SK-N-SH (cell line): ENCODE measurements around the gene KIZ. TPM values are rescaled to one million over a fixed set of nuclear protein-coding genes. Genes with fewer than 3 reads are reported as not detected.
A peak's percentile ranks its signal among the peaks of the same experiment; 100 is the strongest.

Source experiments
- CTCF ChIA-PET: fragments of 300-600, 350-600 bp; formaldehyde crosslinking; extraction: SDS; loops from one replicate; lab custom pipeline; 2021; lab: Yijun Ruan, JAX
- POLR2A ChIA-PET: fragments of 350-600 bp; sonication (Branson Sonifier 250); formaldehyde crosslinking; extraction: SDS; loops from one replicate; lab custom pipeline; 2020; ENCODE audit warnings: antibody characterized with exemption, inconsistent platforms; lab: Yijun Ruan, JAX
- DNase-seq: peaks from one replicate; pipeline ENCODE4 v3.0.0; 2012
- H2AFZ ChIP-seq: fragments of 200-600 bp; sonication (generic); 2 replicates; pipeline ENCODE4 v1.8.1; 2016; ENCODE audit warnings: antibody characterized with exemption, mild to moderate bottlenecking, low read depth
- H3F3A ChIP-seq: fragments of 200-600 bp; sonication (generic); replicated peaks from 2 replicates; pipeline ENCODE3; 2016; ENCODE audit warnings: antibody characterized with exemption, mild to moderate bottlenecking; ENCODE audit not compliant: insufficient read depth
- H3K27ac ChIP-seq, 2 experiments: fragments of 200-500 bp in 1 of 2; fragments of 200-600 bp in 1 of 2; sonication (Bioruptor generic) in 1 of 2; sonication (generic), shearing (Covaris generic) in 1 of 2; 2 replicates each; pipeline versions ENCODE4 v1.5.1 to v1.6.1; 2014 to 2016; ENCODE audit warnings: low read depth in 2 of 2, inconsistent platforms in 1 of 2, low read length in 1 of 2, mild to moderate bottlenecking in 1 of 2, mixed read lengths in 1 of 2
- H3K27me3 ChIP-seq: fragments of 200-600 bp; sonication (generic), shearing (Covaris generic); 2 replicates; pipeline ENCODE4 v1.6.1; 2016; ENCODE audit warnings: mixed run types; ENCODE audit not compliant: insufficient read depth
- H3K36me3 ChIP-seq, 2 experiments: fragments of 200-500 bp in 1 of 2; fragments of 200-600 bp in 1 of 2; sonication (Bioruptor generic) in 1 of 2; sonication (generic) in 1 of 2; replicated peaks in 1 of 2; 2 replicates each; pipeline versions ENCODE3 to v1.5.1; 2014 to 2016; ENCODE audit warnings: low read length in 1 of 2, mild to moderate bottlenecking in 1 of 2; ENCODE audit not compliant: insufficient read depth in 2 of 2, control insufficient read depth in 1 of 2
- H3K4me1 ChIP-seq, 2 experiments: fragments of 200-500 bp in 1 of 2; fragments of 200-600 bp in 1 of 2; sonication (Bioruptor generic) in 1 of 2; sonication (generic), shearing (Covaris generic) in 1 of 2; 2 replicates each; pipeline versions ENCODE4 v1.5.1 to v1.6.1; 2014 to 2016; ENCODE audit warnings: low read depth in 1 of 2, low read length in 1 of 2, mixed run types in 1 of 2; ENCODE audit not compliant: insufficient read depth in 2 of 2, control insufficient read depth in 1 of 2
- H3K4me2 ChIP-seq: fragments of 200-600 bp; sonication (generic), shearing (Covaris generic); 2 replicates; pipeline ENCODE4 v1.6.1; 2017; ENCODE audit warnings: mixed run types
- H3K4me3 ChIP-seq, 2 experiments: fragments of 200-500 bp in 1 of 2; fragments of 200-600 bp in 1 of 2; sonication (Bioruptor generic) in 1 of 2; sonication (generic), shearing (Covaris generic) in 1 of 2; 2 replicates each; pipeline versions ENCODE4 v1.5.1 to v1.8.1; 2014 to 2016; ENCODE audit warnings: low read depth in 2 of 2, inconsistent platforms in 1 of 2, low read length in 1 of 2, mild to moderate bottlenecking in 1 of 2, mixed read lengths in 1 of 2, moderate library complexity in 1 of 2
- H3K79me2 ChIP-seq: fragments of 200-600 bp; sonication (generic); 2 replicates; pipeline ENCODE4 v1.8.1; 2017; ENCODE audit warnings: mild to moderate bottlenecking; ENCODE audit not compliant: insufficient read depth
- H3K9ac ChIP-seq: fragments of 200-600 bp; sonication (generic); 2 replicates; pipeline ENCODE4 v1.6.1; 2017; ENCODE audit warnings: mixed run types
- H3K9me2 ChIP-seq: fragments of 200-600 bp; sonication (generic); 2 replicates; pipeline ENCODE4 v1.6.1; 2017; ENCODE audit warnings: mixed run types
- H3K9me3 ChIP-seq: fragments of 200-600 bp; sonication (generic); 2 replicates; pipeline ENCODE4 v1.6.1; 2017; ENCODE audit warnings: mixed run types, mild to moderate bottlenecking, moderate library complexity
- H4K20me1 ChIP-seq: fragments of 200-600 bp; sonication (generic); 2 replicates; pipeline ENCODE4 v1.6.1; 2017; ENCODE audit warnings: mild to moderate bottlenecking, mixed run types; ENCODE audit not compliant: insufficient read depth
- ELF1 ChIP-seq: IDR thresholded peaks from 2 replicates; pipeline ENCODE4 v1.4.0; 2012
- EP300 ChIP-seq, 2 experiments: IDR thresholded peaks; 2 replicates each; pipeline versions ENCODE4 v1.4.0 to v1.6.1; 2012; ENCODE audit warnings: borderline replicate concordance in 1 of 2, low read depth in 1 of 2, low read length in 1 of 2
- EZH2phosphoT487 ChIP-seq: fragments of 200-600 bp; sonication (generic); IDR thresholded peaks from 2 replicates; pipeline ENCODE4 v1.6.1; 2017; ENCODE audit warnings: low read depth, mixed run types, mild to moderate bottlenecking, antibody characterized with exemption, moderate library complexity, borderline replicate concordance
- FOSL2 ChIP-seq: IDR thresholded peaks from 2 replicates; pipeline ENCODE4 v1.4.0; 2012; ENCODE audit warnings: low read depth, mild to moderate bottlenecking, moderate library complexity, borderline replicate concordance
- GATA2 ChIP-seq: sonication (generic); formaldehyde crosslinking; IDR thresholded peaks from 2 replicates; pipeline ENCODE4 v1.5.0; 2020; ENCODE audit warnings: mild to moderate bottlenecking, missing genetic modification reagents
- MAX ChIP-seq: IDR thresholded peaks from 2 replicates; pipeline ENCODE4 v1.4.0; 2012; ENCODE audit warnings: low read depth
- MEF2A ChIP-seq: IDR thresholded peaks from 2 replicates; pipeline ENCODE4 v1.4.0; 2012; ENCODE audit warnings: low read depth, borderline replicate concordance
- MXI1 ChIP-seq: IDR thresholded peaks from 2 replicates; pipeline ENCODE4 v1.6.1; 2012; ENCODE audit warnings: mild to moderate bottlenecking, low read depth, low read length, improper control_type of control experiment
- RAD21 ChIP-seq: IDR thresholded peaks from 2 replicates; pipeline ENCODE4 v1.6.1; 2012; ENCODE audit warnings: mild to moderate bottlenecking, low read length
- RCOR1 ChIP-seq: fragments of 150-350 bp; IDR thresholded peaks from 2 replicates; pipeline ENCODE4 v1.6.1; 2017; ENCODE audit warnings: antibody characterized with exemption, low read length
- RFX5 ChIP-seq: IDR thresholded peaks from 2 replicates; pipeline ENCODE4 v1.6.1; 2012; ENCODE audit warnings: mild to moderate bottlenecking, improper control_type of control experiment, low read length
- TEAD4 ChIP-seq: IDR thresholded peaks from 2 replicates; pipeline ENCODE4 v1.4.0; 2012; ENCODE audit warnings: mild to moderate bottlenecking, borderline replicate concordance; ENCODE audit not compliant: insufficient read depth
- WGBS: methylation state at CpG from one replicate; pipeline ENCODE4 v1.1.6; 2017; ENCODE audit warnings: low lambda C conversion rate; 5-methylcytosine and 5-hydroxymethylcytosine counted together
- polyA plus RNA-seq, 3 experiments: library from polyadenylated mRNA; depleted of rRNA; stranded (reverse); fragments of >200 nt; gene quantifications; 2 replicates each; pipeline ENCODE4 v1.2.3, GENCODE V29; 2012
- TF ChIP-seq, protein P1 (sequence below): fragments of 150-350 bp; IDR thresholded peaks from 2 replicates; pipeline ENCODE4 v1.6.1; 2017; ENCODE audit warnings: antibody characterized with exemption, low read length, low read depth, borderline replicate concordance
- TF ChIP-seq, protein P2 (sequence below): IDR thresholded peaks from 2 replicates; pipeline ENCODE4 v1.4.0; 2012; ENCODE audit warnings: low read depth, borderline replicate concordance

Gene KIZ
- polyA plus RNA-seq, 1 of the 3 experiments (the other 2 are of a cell fraction), result 3.9 TPM

DNA sequence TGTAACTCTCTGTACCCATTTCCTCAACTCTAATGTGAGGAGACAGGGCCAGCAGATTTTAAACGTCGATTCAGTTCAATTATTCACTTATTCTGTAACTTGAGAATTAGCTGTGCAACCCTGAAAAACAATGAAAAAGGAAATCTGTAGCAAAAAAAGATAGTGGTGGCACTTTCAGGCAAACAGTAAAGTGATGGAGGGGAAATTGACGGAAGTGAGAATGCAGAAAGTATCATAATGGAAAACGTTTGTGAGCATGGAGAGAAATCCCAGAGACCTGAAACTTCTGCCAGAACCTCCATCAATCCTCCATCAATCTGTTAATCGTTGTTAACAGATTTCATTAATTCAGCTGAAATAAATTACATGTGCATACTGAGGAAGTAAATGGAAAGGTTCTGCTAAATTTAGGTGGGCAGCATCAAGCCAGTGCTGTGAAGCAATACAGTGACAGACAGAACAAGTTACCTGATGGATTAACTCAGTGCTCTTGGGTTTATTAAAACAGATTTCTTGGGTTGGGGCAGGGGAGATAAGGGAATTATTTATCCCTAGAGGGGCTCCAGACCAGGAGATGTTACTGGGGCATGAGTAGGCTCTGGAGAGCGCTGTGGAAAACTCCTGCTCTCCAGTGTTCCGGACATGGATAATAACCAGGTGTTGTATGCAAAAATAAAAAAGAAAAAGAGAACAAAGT lies 17.5 kb downstream of the KIZ start:
- CTCF ChIA-PET, result interaction anchor here (1.5 kb wide), 1 partner anchor 92 kb away, joined by 6 read pairs; no protein-coding TSS in a partner anchor

GRCh38 chr20:21145424-21145823 lies 19.5 kb downstream of the KIZ start:
- Histone ChIP-seq H3K36me3 (no peaks in the 10 kb centered on the region), H3K4me1 (peaks cover 0 to 20% of the 10 kb centered on the region in 2 experiments; a peak in 2 of 4 replicates), H3F3A (peaks cover 3% of the 10 kb centered on the region), H3K9me3 (no peaks in the 10 kb centered on the region), H3K4me2 (no peak overlapping the region), H2AFZ (no peak overlapping the region), H3K79me2 (no peaks in the 10 kb centered on the region), H3K9ac (no peak overlapping the region), H4K20me1 (no peaks in the 10 kb centered on the region), H3K4me3 (no peak overlapping the region), H3K27me3 (no peaks in the 10 kb centered on the region), H3K9me2 (no peaks in the 10 kb centered on the region), H3K27ac (no peak overlapping the region)
- WGBS, result 65% methylated on average over 3 of the region's 3 CpGs
- POLR2A ChIA-PET, result no interaction called here
- CTCF ChIA-PET, result interaction anchor here (1.3 kb wide), 1 partner anchor 16 kb away, joined by 3 read pairs; no protein-coding TSS in a partner anchor
- no peak for DNase-seq
- TF ChIP-seq FOSL2, result no peak
- TF ChIP-seq, protein P1, sequence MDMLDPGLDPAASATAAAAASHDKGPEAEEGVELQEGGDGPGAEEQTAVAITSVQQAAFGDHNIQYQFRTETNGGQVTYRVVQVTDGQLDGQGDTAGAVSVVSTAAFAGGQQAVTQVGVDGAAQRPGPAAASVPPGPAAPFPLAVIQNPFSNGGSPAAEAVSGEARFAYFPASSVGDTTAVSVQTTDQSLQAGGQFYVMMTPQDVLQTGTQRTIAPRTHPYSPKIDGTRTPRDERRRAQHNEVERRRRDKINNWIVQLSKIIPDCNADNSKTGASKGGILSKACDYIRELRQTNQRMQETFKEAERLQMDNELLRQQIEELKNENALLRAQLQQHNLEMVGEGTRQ, result no peak
- TF ChIP-seq EP300 (IDR thresholded peaks at IDR 0.05; ENCODE audit: borderline replicate concordance in 1 of 2, low read depth in 1 of 2, low read length in 1 of 2), result no peak

More for the DNA sequence above, 17.5 kb downstream of the KIZ start:
- H3K79me2 ChIP-seq, result no peaks in the 10 kb centered on the region
- H2AFZ ChIP-seq, result no peak overlapping the region
- no peaks in the 10 kb centered on the region for H3K36me3 ChIP-seq
- peaks cover 3% of the 10 kb centered on the region for H3F3A ChIP-seq
- peaks cover 0 to 20% of the 10 kb centered on the region in 2 experiments; a peak in 2 of 4 replicates for H3K4me1 ChIP-seq
- no peaks in the 10 kb centered on the region for H3K9me2 ChIP-seq
- peak; percentile 32 for DNase-seq
- no peaks in the 10 kb centered on the region for H4K20me1 ChIP-seq
- peak overlapping the region in 1 of 2 experiments; percentile 85; a peak in 2 of 4 replicates for H3K27ac ChIP-seq
- TF ChIP-seq MXI1 (peak; percentile 22; the same call in 1 of the 2 replicates), ELF1 (no peak), RCOR1 (peak; percentile 5; the same call in 1 of the 2 replicates), MEF2A (no peak), EP300 (IDR thresholded peaks at IDR 0.05; ENCODE audit: borderline replicate concordance in 1 of 2, low read depth in 1 of 2, low read length in 1 of 2) (peak in 1 of 2 experiments; percentile 76; a peak in 2 of 4 replicates), RAD21 (no peak), EZH2phosphoT487 (no peak), GATA2 (CRISPR knock-in tag) (peak; percentile 67), RFX5 (no peak), TEAD4 (no peak), MAX (no peak)
- TF ChIP-seq, protein P2, sequence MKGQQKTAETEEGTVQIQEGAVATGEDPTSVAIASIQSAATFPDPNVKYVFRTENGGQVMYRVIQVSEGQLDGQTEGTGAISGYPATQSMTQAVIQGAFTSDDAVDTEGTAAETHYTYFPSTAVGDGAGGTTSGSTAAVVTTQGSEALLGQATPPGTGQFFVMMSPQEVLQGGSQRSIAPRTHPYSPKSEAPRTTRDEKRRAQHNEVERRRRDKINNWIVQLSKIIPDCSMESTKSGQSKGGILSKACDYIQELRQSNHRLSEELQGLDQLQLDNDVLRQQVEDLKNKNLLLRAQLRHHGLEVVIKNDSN, result no peak
- no peaks in the 10 kb centered on the region for H3K27me3 ChIP-seq
- no peak overlapping the region for H3K4me2 ChIP-seq
- no peak overlapping the region for H3K4me3 ChIP-seq
- POLR2A ChIA-PET, result no interaction called here
- H3K9ac ChIP-seq, result no peak overlapping the region
- 38% methylated on average over 7 of the region's 7 CpGs for WGBS
- H3K9me3 ChIP-seq, result no peaks in the 10 kb centered on the region
